ENCODE measurements around the gene OTUB1.
"Not testable (repeated sequence)": the region's sequence is repeated elsewhere in the genome, so short reads cannot be mapped to it uniquely, and the experiment has no call there.

OTUB1 gene

DNA sequence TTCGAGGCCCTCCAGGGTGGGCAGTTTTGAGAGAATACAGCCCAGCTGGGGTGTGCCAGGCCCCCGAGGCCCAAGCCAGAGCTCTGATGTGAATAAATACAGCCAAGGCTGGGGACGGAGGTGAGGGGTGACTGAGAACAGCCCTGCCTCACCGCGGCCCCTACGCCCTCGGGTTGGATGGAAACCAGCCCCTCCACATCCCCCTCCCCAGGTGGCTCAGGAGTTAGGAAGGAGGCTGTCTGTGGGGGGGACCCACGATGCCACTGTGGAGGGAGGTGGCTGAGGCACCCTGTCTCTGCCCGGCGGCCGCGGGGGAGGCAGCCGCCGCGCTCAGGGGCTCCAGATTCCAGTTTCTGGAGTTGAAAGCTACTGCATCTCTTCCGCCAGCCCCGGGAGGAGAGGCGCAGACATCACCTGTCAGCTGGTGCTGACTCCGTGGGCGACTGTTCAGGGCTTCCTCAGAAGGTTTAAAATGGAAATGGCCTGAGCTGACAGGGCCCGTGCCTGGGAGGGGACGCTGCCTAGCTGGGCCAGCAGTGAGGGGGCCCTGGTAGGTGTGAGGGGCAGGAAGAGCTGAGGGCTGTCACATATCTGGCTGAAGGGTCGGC lies 50.9 kb downstream of the OTUB1 start:
- H3K9ac ChIP-seq (ENCODE audit: low read length) = no peak overlapping the region

DNA sequence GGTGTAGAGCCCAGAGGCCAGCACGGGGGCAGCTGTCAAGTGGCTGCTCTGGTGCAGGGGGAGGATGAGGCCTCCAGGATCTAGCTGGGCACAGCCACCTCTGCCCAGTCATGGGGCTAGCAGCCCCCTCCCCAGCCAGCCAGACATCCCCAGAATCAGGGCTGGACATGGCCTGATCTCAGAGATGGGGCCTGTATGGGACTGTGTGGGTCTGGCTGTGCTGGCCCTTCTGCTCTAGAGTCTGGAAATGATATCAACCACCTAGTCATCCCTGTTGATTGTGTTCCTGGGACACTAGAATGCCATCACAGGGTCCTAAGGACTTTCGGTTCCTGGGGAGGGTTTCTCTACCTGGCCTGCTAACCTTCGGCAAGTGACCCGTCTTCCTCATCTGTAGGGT lies 52.3 kb downstream of the OTUB1 start:
- peaks cover 13% of the 10 kb centered on the region for H3K4me1 ChIP-seq (ENCODE audit: control insufficient read depth, insufficient read depth, low read length)
- H3K4me3 ChIP-seq (ENCODE audit: low read depth, low read length) = no peak overlapping the region
- H3K9me3 ChIP-seq (ENCODE audit: control insufficient read depth, insufficient read depth, low read depth, low read length) = no peaks in the 10 kb centered on the region
- no peak overlapping the region for H3K9ac ChIP-seq (ENCODE audit: low read length)
- peaks cover 94% of the 10 kb centered on the region for H3K27me3 ChIP-seq (ENCODE audit: control insufficient read depth, insufficient read depth, low read length)
- no peak overlapping the region for H3K27ac ChIP-seq (ENCODE audit: low read depth, low read length)
- H3K36me3 ChIP-seq (ENCODE audit: control insufficient read depth, insufficient read depth, low read length) = no peaks in the 10 kb centered on the region

More for the DNA sequence above, 50.9 kb downstream of the OTUB1 start:
- H3K27ac ChIP-seq (ENCODE audit: low read depth, low read length) = no peak overlapping the region
- no peaks in the 10 kb centered on the region for H3K9me3 ChIP-seq (ENCODE audit: control insufficient read depth, insufficient read depth, low read depth, low read length)
- peaks cover 93% of the 10 kb centered on the region for H3K27me3 ChIP-seq (ENCODE audit: control insufficient read depth, insufficient read depth, low read length)
- H3K4me1 ChIP-seq (ENCODE audit: control insufficient read depth, insufficient read depth, low read length) = peaks cover 13% of the 10 kb centered on the region
- H3K36me3 ChIP-seq (ENCODE audit: control insufficient read depth, insufficient read depth, low read length) = no peaks in the 10 kb centered on the region
- H3K4me3 ChIP-seq (ENCODE audit: low read depth, low read length) = peak overlapping the region; percentile 58

DNA sequence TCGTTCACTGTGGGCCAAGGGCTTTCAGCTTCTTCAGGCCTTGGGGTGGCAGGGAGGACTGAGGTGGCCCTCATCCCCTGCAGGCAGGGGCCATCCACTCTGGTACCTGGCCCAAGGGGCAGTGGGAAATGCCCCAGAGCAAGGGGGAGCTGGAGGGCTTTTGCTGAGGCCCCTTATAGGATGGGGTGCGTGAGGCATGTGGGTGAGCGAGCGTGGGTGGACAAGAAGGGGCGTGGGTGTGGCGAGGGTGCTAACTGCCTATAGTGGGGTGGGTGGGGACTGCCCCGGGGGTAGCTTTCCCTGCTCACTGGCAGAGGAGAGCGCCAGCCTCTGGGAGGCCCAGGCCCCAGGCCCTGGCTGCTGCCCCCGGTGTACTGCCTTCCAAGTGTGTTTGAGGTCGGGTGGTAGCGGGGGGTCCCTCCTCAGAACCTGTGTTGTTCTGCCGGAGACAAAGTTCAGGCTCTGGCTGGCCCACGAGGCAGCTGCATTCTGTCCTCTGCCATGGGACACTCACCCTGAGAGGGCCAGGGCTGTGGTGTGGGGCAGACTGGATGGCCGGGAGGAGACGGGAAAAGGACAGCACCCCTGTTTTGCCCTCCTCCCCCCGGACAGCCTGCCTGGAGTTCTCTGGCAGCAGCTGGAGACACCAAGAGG lies 52.9 kb downstream of the OTUB1 start:
- H3K27me3 ChIP-seq (ENCODE audit: control insufficient read depth, insufficient read depth, low read length) = peaks cover 93% of the 10 kb centered on the region

DNA sequence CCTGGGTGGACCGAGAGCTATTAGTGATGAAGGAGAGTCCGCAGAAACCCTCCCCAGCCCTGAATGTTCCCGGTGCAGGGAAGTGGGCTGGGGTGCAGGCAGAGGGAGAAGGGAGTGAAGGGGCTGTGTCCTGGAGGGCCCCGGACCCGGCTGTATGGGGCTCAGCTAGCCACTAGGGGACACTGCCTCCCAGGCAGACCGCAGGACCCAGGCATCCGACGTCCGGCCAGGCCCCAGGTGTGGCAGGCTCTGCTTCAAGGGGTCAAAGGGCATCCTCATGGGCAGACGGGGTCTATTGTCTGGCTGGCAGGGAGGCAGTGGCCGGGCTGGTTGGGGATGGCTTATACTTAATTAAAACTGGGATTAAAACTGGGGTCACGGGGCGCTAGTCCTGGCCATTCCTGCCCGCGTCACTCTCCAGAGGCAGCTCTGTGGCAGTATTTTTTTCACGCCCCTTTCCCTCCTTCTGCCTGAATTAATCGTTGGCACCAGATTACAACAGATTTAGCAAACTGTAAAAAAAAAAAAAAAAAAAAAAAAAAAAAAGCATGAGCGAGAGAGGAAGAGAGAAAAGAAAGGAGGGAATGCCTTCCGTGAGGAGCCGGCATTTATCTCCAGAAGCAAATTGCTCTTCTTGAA lies 54.6 kb downstream of the OTUB1 start:
- Histone ChIP-seq H3K9ac (ENCODE audit: low read length) (no peak overlapping the region), H3K4me1 (ENCODE audit: control insufficient read depth, insufficient read depth, low read length) (peaks cover 6% of the 10 kb centered on the region), H3K9me3 (ENCODE audit: control insufficient read depth, insufficient read depth, low read depth, low read length) (no peaks in the 10 kb centered on the region), H3K27me3 (ENCODE audit: control insufficient read depth, insufficient read depth, low read length) (peaks cover 97% of the 10 kb centered on the region), H3K4me3 (ENCODE audit: low read depth, low read length) (no peak overlapping the region), H3K27ac (ENCODE audit: low read depth, low read length) (no peak overlapping the region), H3K36me3 (ENCODE audit: control insufficient read depth, insufficient read depth, low read length) (no peaks in the 10 kb centered on the region)

More for the DNA sequence above, 52.9 kb downstream of the OTUB1 start:
- Histone ChIP-seq H3K4me3 (ENCODE audit: low read depth, low read length) (no peak overlapping the region), H3K9me3 (ENCODE audit: control insufficient read depth, insufficient read depth, low read depth, low read length) (no peaks in the 10 kb centered on the region), H3K27ac (ENCODE audit: low read depth, low read length) (no peak overlapping the region), H3K9ac (ENCODE audit: low read length) (no peak overlapping the region), H3K36me3 (ENCODE audit: control insufficient read depth, insufficient read depth, low read length) (no peaks in the 10 kb centered on the region), H3K4me1 (ENCODE audit: control insufficient read depth, insufficient read depth, low read length) (peaks cover 13% of the 10 kb centered on the region)

DNA sequence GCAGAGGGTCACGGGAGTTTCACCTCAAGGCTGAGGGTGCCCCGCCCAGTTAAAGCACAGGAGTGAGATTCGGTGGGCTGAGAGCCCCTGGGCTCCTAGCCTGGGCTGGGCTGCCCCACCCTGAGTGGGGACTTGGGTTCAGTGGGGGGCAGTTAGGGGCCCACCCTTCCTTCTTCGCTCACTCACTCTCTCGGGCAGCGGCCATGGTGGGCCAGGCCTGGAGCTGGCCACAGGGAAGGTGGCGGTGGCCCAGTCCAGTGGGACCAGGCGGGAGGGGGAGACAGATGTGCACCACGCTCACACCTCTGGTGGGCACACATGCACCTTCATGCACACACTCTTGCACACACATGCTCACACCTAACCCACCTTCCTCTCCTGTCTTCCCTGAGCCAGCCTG lies 55.6 kb downstream of the OTUB1 start:
- Histone ChIP-seq H3K36me3 (ENCODE audit: control insufficient read depth, insufficient read depth, low read length) (no peaks in the 10 kb centered on the region), H3K4me1 (ENCODE audit: control insufficient read depth, insufficient read depth, low read length) (peaks cover 5% of the 10 kb centered on the region), H3K9me3 (ENCODE audit: control insufficient read depth, insufficient read depth, low read depth, low read length) (no peaks in the 10 kb centered on the region), H3K9ac (ENCODE audit: low read length) (no peak overlapping the region), H3K27me3 (ENCODE audit: control insufficient read depth, insufficient read depth, low read length) (peaks cover 97% of the 10 kb centered on the region), H3K4me3 (ENCODE audit: low read depth, low read length) (no peak overlapping the region), H3K27ac (ENCODE audit: low read depth, low read length) (no peak overlapping the region)

DNA sequence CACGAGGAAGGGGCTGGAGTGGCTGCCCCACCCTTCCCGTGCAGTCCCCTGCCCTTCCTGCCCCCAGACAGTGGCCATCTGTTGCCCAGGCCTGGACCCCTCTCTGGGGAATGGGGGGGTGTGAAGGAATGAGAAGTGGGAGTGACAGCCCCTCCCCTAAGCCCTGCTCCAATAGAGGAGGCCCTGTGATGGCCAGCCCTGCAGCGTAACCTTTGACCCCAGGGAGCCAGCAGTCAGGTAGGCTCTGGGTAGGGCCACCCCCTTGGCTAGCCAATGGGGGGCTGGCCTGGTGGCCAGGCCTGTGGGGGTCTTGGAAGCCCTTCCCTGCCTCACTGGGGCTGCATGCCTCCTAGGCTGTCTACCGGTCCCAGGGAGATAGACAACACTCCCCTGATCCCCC lies 56.1 kb downstream of the OTUB1 start:
- H3K36me3 ChIP-seq (ENCODE audit: control insufficient read depth, insufficient read depth, low read length) = no peaks in the 10 kb centered on the region
- no peak overlapping the region for H3K4me3 ChIP-seq (ENCODE audit: low read depth, low read length)

DNA sequence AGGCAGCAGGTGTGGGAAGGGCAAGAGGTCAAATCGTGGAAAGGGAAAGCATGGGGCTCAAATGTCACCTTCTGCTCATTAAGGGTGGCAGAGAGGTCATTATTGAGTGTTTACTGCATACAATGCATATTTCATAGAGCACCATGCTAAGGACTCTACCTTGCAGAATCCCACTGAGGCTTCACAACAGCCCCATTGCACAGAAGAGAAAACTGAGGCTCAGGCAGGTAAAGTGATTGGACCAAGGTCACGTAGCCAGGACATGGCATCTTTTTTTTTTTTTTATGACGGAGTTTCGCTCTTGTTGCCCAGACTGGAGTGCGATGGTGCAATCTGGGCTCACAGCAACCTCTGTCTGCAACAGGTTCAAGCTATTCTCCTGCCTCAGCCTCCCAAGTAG lies 57.3 kb downstream of the OTUB1 start:
- H3K4me1 ChIP-seq (ENCODE audit: control insufficient read depth, insufficient read depth, low read length) = no peaks in the 10 kb centered on the region; the same call in 1 of the 2 replicates
- no peaks in the 10 kb centered on the region for H3K36me3 ChIP-seq (ENCODE audit: control insufficient read depth, insufficient read depth, low read length)
- peaks cover 94% of the 10 kb centered on the region for H3K27me3 ChIP-seq (ENCODE audit: control insufficient read depth, insufficient read depth, low read length)
- no peaks in the 10 kb centered on the region for H3K9me3 ChIP-seq (ENCODE audit: control insufficient read depth, insufficient read depth, low read depth, low read length)
- H3K4me3 ChIP-seq (ENCODE audit: low read depth, low read length) = no peak overlapping the region
- H3K9ac ChIP-seq (ENCODE audit: low read length) = no peak overlapping the region
- H3K27ac ChIP-seq (ENCODE audit: low read depth, low read length) = no peak overlapping the region

More for the DNA sequence above, 56.1 kb downstream of the OTUB1 start:
- H3K27ac ChIP-seq (ENCODE audit: low read depth, low read length) = no peak overlapping the region
- no peak overlapping the region for H3K9ac ChIP-seq (ENCODE audit: low read length)
- no peaks in the 10 kb centered on the region for H3K9me3 ChIP-seq (ENCODE audit: control insufficient read depth, insufficient read depth, low read depth, low read length)
- peaks cover under 1% of the 10 kb centered on the region; the same call in 1 of the 2 replicates for H3K4me1 ChIP-seq (ENCODE audit: control insufficient read depth, insufficient read depth, low read length)
- H3K27me3 ChIP-seq (ENCODE audit: control insufficient read depth, insufficient read depth, low read length) = peaks cover 97% of the 10 kb centered on the region

DNA sequence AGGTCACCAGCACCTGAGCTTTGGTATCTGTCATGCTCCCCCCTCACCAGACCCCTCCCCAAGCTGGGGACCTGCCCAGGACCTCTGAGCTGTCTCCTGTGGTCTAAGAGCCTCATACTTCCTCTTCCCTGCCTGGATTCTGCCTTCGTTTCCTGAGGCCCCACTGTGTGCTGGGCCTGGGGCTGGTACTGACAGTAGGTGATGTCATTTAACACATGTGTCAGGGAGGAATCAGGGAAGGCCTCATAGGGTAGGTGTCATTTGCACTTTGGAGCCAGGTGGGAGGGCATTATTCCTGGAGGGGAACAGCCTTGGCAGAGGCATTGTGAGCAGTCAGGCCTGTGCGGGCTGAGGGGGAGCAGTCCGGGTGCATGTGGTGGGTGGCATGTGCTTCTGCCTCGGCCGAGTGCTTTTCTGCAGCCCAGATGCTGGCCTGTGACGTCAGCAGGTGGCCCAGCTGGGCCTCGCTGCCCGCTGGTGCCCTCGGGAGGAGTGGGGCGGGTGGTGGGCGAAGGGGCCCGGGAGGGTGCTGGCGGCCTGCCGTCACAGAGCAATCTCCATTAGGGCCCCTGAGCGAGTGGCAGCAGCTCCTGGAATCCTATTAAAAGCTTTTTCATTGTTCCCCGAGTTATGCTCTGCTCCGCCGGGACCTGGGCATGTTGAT lies 58.6 kb downstream of the OTUB1 start:
- no peak overlapping the region for H3K9ac ChIP-seq (ENCODE audit: low read length)
- H3K36me3 ChIP-seq (ENCODE audit: control insufficient read depth, insufficient read depth, low read length) = no peaks in the 10 kb centered on the region
- H3K9me3 ChIP-seq (ENCODE audit: control insufficient read depth, insufficient read depth, low read depth, low read length) = no peaks in the 10 kb centered on the region
- peaks cover 92% of the 10 kb centered on the region for H3K27me3 ChIP-seq (ENCODE audit: control insufficient read depth, insufficient read depth, low read length)
- H3K4me1 ChIP-seq (ENCODE audit: control insufficient read depth, insufficient read depth, low read length) = no peaks in the 10 kb centered on the region; the same call in 1 of the 2 replicates
- no peak overlapping the region for H3K27ac ChIP-seq (ENCODE audit: low read depth, low read length)
- H3K4me3 ChIP-seq (ENCODE audit: low read depth, low read length) = no peak overlapping the region

DNA sequence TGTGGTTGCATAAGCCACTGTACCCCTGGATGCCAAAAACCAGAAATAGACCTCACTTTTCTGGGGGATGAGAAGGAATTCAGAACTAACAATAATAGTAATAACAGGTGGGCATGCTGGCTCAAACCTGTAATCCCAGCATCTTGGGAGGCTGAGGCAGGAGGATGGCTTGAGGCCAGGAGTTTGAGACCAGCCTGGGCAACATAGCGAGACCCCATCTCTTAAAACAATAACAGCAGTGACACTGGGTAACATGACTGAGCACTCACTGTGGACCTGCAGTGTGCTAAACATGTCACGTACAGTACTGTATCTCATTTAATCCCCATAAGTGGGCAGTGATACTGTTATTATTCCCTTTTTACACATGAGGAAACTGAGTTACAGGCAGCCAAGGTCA lies 59.5 kb downstream of the OTUB1 start:
- Histone ChIP-seq H3K4me3 (ENCODE audit: low read depth, low read length) (no peak overlapping the region), H3K9ac (ENCODE audit: low read length) (no peak overlapping the region), H3K9me3 (ENCODE audit: control insufficient read depth, insufficient read depth, low read depth, low read length) (no peaks in the 10 kb centered on the region), H3K27ac (ENCODE audit: low read depth, low read length) (no peak overlapping the region), H3K27me3 (ENCODE audit: control insufficient read depth, insufficient read depth, low read length) (peaks cover 89% of the 10 kb centered on the region), H3K36me3 (ENCODE audit: control insufficient read depth, insufficient read depth, low read length) (no peaks in the 10 kb centered on the region), H3K4me1 (ENCODE audit: control insufficient read depth, insufficient read depth, low read length) (no peaks in the 10 kb centered on the region; the same call in 1 of the 2 replicates)

DNA sequence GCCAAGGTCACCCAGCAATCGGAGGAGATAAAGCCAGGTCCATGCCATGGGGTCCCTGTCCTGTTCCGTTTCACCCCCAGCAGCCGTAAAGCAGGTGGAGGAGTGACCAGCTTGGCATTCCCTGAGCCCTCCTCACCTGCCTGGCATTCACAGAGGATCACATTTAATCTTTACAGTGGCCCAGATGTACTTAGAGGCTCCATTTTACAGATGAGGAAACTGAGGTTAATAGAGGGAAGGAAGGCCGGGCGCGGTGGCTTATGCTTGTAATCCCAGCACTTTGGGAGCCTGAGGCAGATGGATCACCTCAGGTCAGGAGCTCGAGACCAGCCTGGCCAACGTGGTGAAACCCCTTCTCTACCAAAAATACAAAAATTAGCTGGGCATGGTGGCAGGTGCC lies 61.1 kb downstream of the OTUB1 start:
- H3K27ac ChIP-seq (ENCODE audit: low read depth, low read length); H3K36me3 ChIP-seq (ENCODE audit: control insufficient read depth, insufficient read depth, low read length); H3K4me1 ChIP-seq (ENCODE audit: control insufficient read depth, insufficient read depth, low read length); H3K4me3 ChIP-seq (ENCODE audit: low read depth, low read length); H3K9ac ChIP-seq (ENCODE audit: low read length); H3K9me3 ChIP-seq (ENCODE audit: control insufficient read depth, insufficient read depth, low read depth, low read length): not testable (repeated sequence)
- H3K27me3 ChIP-seq (ENCODE audit: control insufficient read depth, insufficient read depth, low read length) = peaks cover 85% of the 10 kb centered on the region

All from HUES6 (cell line).